ENCODE results near the gene CYP39A1.

CYP39A1 gene

GRCh38 chr6:46586906-46587305 lies 65.7 kb downstream of the CYP39A1 start:
- no peak for DNase-seq

- DNase-seq, result no peak
Observed at GRCh38 chr6:46584586-46584985, 68.0 kb downstream of the CYP39A1 start.

- DNase-seq, result no peak
Observed at GRCh38 chr6:46583721-46584120, 68.9 kb downstream of the CYP39A1 start.

- no peak for DNase-seq
Observed at GRCh38 chr6:46583081-46583480, 69.5 kb downstream of the CYP39A1 start.

- DNase-seq, result no peak
Observed at GRCh38 chr6:46581459-46582177, 71.0 kb downstream of the CYP39A1 start.

- DNase-seq, result no peak
Observed at GRCh38 chr6:46575530-46575929, 77.1 kb downstream of the CYP39A1 start.

- DNase-seq, result no peak
Observed at GRCh38 chr6:46573140-46573539, 79.5 kb downstream of the CYP39A1 start.

- DNase-seq, result no peak
Observed at GRCh38 chr6:46565531-46565930, 87.1 kb downstream of the CYP39A1 start.

GRCh38 chr6:46563924-46564323 lies 88.7 kb downstream of the CYP39A1 start:
- no peak for DNase-seq

- DNase-seq, result no peak
Observed at GRCh38 chr6:46556053-46556452, 96.6 kb downstream of the CYP39A1 start.

- DNase-seq, result no peak
Observed at GRCh38 chr6:46555129-46555528, 97.5 kb downstream of the CYP39A1 start.

- no peak for DNase-seq
Observed at GRCh38 chr6:46549155-46549554, 103.5 kb downstream of the CYP39A1 start.

- no peak for DNase-seq
Observed at GRCh38 chr6:46541556-46541955, 111.1 kb downstream of the CYP39A1 start.

GRCh38 chr6:46539866-46540265 lies 112.8 kb downstream of the CYP39A1 start:
- DNase-seq, result no peak

- no peak for DNase-seq
Observed at GRCh38 chr6:46538800-46539480, 113.7 kb downstream of the CYP39A1 start.

GRCh38 chr6:46530896-46531295 lies 121.7 kb downstream of the CYP39A1 start:
- no peak for DNase-seq

- no peak for DNase-seq
Observed at GRCh38 chr6:46528961-46529750, 123.5 kb downstream of the CYP39A1 start.

- no peak for DNase-seq
Observed at GRCh38 chr6:46526607-46527006, 126.0 kb downstream of the CYP39A1 start.

- DNase-seq, result no peak
Observed at GRCh38 chr6:46525583-46525982, 127.0 kb downstream of the CYP39A1 start.

GRCh38 chr6:46521464-46521971 lies 131.1 kb downstream of the CYP39A1 start:
- DNase-seq, result no peak

GRCh38 chr6:46517202-46517601 lies 135.4 kb downstream of the CYP39A1 start:
- no peak for DNase-seq

- no peak for DNase-seq
Observed at GRCh38 chr6:46513533-46513932, 139.1 kb downstream of the CYP39A1 start.

- DNase-seq, result no peak
Observed at GRCh38 chr6:46511320-46511719, 141.3 kb downstream of the CYP39A1 start.

- DNase-seq, result no peak
Observed at GRCh38 chr6:46510651-46511050, 142.0 kb downstream of the CYP39A1 start.

All from hematopoietic multipotent progenitor cell treated with erythropoietin and hydrocortisone succinate and interleukin-3 and kit ligand, for 8 days (in vitro differentiated cells).